ENCODE results near the gene CCNG2. TPM values are rescaled to one million over a fixed set of nuclear protein-coding genes. Genes with fewer than 3 reads are reported as not detected.

CCNG2 gene
- total and polyA plus RNA-seq, 8 donors: 4.7 to 30.2 (median 9.6) TPM

GRCh38 chr4:77149789-77150188 is 7.2 kb upstream of the CCNG2 start:
- Histone ChIP-seq H3K27ac (no peak overlapping the region), H3K27me3 (no peaks in the 10 kb centered on the region), H3K36me3 (no peaks in the 10 kb centered on the region), H3K4me1 (peaks cover 10 to 19% (median 12%) of the 10 kb centered on the region in 3 donors), H3K4me3 (no peak overlapping the region), H3K9me3 (no peaks in the 10 kb centered on the region)
- ATAC-seq (no peak), DNase-seq (no peak), FAIRE-seq (no peak)
- TF ChIP-seq CTCF (IDR thresholded peaks at IDR 0.05): no peak
- intact Hi-C loops (cut with DNase I): no loop called here
- WGBS, 2 donors: 89 to 100% methylated on average over 1 of the region's 1 CpG

- Histone ChIP-seq H3K36me3 (no peaks in the 10 kb centered on the region), H3K27me3 (no peaks in the 10 kb centered on the region), H3K4me1 (peaks cover 7 to 15% (median 12%) of the 10 kb centered on the region in 3 donors), H3K9me3 (no peaks in the 10 kb centered on the region), H3K27ac (no peak overlapping the region), H3K4me3 (no peak overlapping the region)
- DNase-seq: no peak
- no peak for FAIRE-seq
- intact Hi-C loops (cut with DNase I): no loop called here
- no peak for TF ChIP-seq CTCF (IDR thresholded peaks at IDR 0.05)
- no peak for ATAC-seq
- 78 to 87% methylated on average over 6 of the region's 6 CpGs for WGBS, 2 donors
Measured at GRCh38 chr4:77151241-77151640, 5.8 kb upstream of the CCNG2 start.

- TF ChIP-seq CTCF (IDR thresholded peaks at IDR 0.05): no peak
- Histone ChIP-seq H3K4me3 (no peak overlapping the region), H3K36me3 (no peaks in the 10 kb centered on the region), H3K27ac (no peak overlapping the region), H3K4me1 (peaks cover 0 to 11% (median 7%) of the 10 kb centered on the region in 3 donors), H3K9me3 (no peaks in the 10 kb centered on the region), H3K27me3 (no peaks in the 10 kb centered on the region)
- intact Hi-C loops (cut with DNase I): no loop called here
- 31 to 39% methylated on average over 5 of the region's 5 CpGs for WGBS, 2 donors
- ATAC-seq (peak in 1 of 4 donors; percentile 8), DNase-seq (peak in 1 of 6 donors; percentile 8), FAIRE-seq (no peak)
Measured at GRCh38 chr4:77152421-77152820, 4.6 kb upstream of the CCNG2 start.

GRCh38 chr4:77153006-77153405 is 4.0 kb upstream of the CCNG2 start:
- H3K4me1 ChIP-seq: peaks cover 0 to 11% (median 7%) of the 10 kb centered on the region in 3 donors
- no peaks in the 10 kb centered on the region for H3K36me3 ChIP-seq
- TF ChIP-seq CTCF (IDR thresholded peaks at IDR 0.05): no peak
- 62 to 76% methylated on average over 3 of the region's 3 CpGs for WGBS, 2 donors
- DNase-seq (no peak), FAIRE-seq (no peak), ATAC-seq (no peak)
- no peaks in the 10 kb centered on the region for H3K27me3 ChIP-seq
- H3K27ac ChIP-seq: no peak overlapping the region
- no peak overlapping the region for H3K4me3 ChIP-seq
- intact Hi-C loops (cut with DNase I): no loop called here
- no peaks in the 10 kb centered on the region for H3K9me3 ChIP-seq

- no peaks in the 10 kb centered on the region for H3K9me3 ChIP-seq
- no peaks in the 10 kb centered on the region for H3K36me3 ChIP-seq
- intact Hi-C loops (cut with DNase I): no loop called here
- no peak for DNase-seq
- peaks cover 0 to 13% (median 11%) of the 10 kb centered on the region in 3 donors for H3K4me1 ChIP-seq
- no peak for FAIRE-seq
- no peak overlapping the region for H3K27ac ChIP-seq
- H3K4me3 ChIP-seq: no peak overlapping the region
- TF ChIP-seq CTCF (IDR thresholded peaks at IDR 0.05): no peak
- no peaks in the 10 kb centered on the region for H3K27me3 ChIP-seq
- ATAC-seq: no peak
Measured at GRCh38 chr4:77154065-77154464, 2.9 kb upstream of the CCNG2 start.

All from pancreas (tissue), 10 donors.